IPS-11a (cell line): ENCODE data around the gene WDFY1.
"Not testable (repeated sequence)": the region's sequence is repeated elsewhere in the genome, so short reads cannot be mapped to it uniquely, and the experiment has no call there.

ENCODE experiments used
- H3K4me3 ChIP-seq: one replicate; pipeline ENCODE4 v1.5.1; 2013; ENCODE audit warnings: low read depth, low read length, control low read depth

Gene WDFY1

DNA sequence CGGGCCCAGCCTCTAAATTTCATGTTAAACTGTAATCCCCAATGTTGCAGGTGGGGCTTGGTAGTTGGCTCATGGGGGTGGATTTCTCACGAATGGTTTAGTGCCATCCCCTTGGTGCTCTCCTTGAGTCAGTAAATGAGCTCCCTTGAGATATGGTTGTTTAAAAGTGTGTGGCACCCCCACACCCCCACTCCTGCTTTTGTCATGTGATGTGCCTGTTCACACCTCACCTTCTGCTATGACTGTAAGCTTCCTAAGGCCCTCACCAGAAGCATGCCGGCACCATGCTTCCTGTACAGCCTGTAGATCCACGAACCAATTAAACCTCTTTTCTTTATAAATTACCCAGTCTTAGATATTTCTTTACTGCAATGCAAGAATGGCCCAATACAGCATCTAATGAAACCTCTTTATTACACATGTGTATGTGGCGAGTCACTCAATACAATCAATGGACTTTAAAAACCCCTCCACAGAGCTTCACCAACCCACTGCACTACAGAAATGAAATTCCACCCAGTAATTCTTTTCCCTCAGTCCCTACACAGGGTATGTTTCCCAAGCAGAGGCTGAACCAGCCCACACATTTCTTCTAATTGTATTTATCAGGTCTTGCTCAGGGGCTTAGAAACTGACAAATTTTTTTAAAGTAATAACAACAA lies 47.3 kb downstream of the WDFY1 start:
- no peak overlapping the region for H3K4me3 ChIP-seq

GRCh38 chr2:223896833-223897311 lies 48.3 kb downstream of the WDFY1 start:
- no peak overlapping the region for H3K4me3 ChIP-seq

DNA sequence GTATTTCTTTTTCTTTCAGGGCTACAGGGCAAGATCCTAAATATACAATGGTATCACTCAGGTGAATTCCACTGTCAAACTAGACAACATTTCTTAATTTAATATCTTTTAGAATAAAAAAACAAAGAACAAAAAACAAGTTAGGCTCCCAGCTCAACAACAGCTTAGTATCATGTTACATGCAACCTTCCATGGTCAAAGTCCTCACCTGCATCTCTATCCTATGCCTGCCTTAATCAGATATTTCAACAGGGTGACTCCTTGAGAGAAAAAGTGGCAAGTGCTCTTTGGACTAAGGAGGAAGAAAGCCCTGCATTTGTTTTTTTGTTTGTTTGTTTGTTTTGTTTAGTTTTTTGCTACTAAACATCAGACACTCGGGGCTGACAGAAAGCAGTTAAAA lies 50.2 kb downstream of the WDFY1 start:
- H3K4me3 ChIP-seq, result no peak overlapping the region

- H3K4me3 ChIP-seq, result no peak overlapping the region
Measured at GRCh38 chr2:223894009-223894408, 51.1 kb downstream of the WDFY1 start.

DNA sequence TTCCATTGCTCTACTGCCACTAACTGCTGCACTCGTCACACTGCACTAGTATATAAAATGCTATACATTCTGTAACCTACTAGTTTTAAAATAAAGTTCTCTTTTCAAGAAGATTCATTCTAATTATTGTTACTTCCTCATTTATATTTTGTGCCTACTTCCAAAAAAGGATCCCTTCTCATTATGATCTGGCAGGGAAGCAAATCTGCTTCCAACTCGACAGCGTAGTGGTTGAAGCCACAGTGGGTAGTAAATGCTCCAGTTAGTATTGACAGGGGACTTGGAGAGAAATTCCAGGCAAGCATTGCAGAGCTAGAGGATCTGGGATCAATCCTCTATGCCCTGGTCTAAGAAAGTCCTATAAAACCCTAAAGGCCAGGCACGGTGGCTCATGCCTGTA lies 54.4 kb downstream of the WDFY1 start:
- H3K4me3 ChIP-seq, result no peak overlapping the region

DNA sequence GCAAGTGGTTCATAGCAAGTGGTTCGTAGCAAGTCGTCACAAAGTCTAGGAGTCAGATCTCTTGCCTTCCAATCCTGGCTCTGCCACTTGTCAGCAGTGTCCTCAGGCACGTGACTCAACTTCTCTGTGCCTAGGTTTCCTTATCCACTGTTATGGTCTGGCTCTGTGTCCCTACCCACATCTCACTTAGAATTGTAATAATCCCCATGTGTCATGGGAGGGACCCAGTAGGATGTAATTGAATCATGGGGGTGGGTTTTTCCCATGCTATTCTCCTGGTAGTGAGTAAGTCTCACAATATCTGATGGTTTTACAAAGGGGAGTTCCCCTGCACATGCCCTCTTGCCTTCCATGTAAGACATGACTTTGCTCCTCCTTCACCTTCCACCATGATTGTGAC lies 55.9 kb downstream of the WDFY1 start:
- no peak overlapping the region for H3K4me3 ChIP-seq

- no peak overlapping the region for H3K4me3 ChIP-seq
Measured at GRCh38 chr2:223888251-223888650, 56.9 kb downstream of the WDFY1 start.

DNA sequence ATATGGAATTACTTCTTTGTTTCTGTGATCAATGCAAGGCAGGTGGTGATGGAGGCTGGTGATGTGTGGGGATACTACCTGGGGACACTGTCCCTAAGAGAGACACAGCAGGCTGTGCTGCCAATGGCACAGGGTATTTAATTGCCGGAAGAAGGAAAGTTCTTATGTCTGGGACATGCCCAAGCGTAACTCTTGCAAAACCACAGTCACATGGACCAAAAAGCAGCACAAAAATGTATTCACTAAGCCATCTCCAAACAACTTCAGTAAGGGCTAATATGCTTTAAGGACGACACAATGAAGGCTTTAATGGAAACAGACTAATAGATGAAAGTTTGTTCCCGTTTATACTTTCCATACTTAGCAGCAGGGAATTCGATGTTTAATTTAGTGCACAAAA lies 58.0 kb downstream of the WDFY1 start:
- H3K4me3 ChIP-seq, result no peak overlapping the region

DNA sequence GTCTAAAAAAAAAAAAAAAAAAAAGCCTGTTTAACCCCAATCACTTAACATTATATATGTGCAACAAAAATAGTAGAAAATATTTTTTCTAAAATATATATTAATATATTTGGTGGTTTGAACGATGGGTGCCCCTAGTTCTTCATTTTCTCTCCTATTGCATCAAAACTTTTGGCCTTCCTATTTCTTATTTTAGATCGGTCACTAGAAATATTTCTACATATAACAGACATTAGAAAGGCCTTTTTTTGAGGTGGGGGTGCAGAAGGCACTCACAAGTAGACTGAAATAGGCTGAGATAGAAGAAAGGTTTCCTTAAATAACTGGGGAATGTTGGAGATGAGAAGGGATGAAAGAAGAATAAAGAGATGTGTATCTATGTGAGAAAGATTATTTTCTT lies 58.4 kb downstream of the WDFY1 start:
- no peak overlapping the region for H3K4me3 ChIP-seq

DNA sequence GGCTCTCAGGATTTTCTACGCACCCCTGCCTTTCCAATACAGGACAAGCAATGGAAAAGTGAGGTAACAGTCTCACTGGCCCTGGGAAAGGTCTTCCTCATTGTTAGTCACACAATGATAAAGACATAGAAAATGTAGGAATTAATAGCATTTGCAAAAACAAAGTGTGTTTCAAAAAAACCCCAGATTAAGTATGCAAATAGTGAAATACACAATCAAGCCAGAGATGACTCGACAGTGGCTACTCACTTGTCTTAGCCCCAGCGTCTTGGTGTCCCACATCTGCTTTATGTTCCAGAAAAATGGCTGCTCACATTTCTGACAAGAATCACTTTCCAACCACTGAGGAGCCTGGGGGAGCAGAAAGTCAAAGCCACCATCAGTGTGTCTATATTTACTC lies 60.7 kb downstream of the WDFY1 start:
- no peak overlapping the region for H3K4me3 ChIP-seq

DNA sequence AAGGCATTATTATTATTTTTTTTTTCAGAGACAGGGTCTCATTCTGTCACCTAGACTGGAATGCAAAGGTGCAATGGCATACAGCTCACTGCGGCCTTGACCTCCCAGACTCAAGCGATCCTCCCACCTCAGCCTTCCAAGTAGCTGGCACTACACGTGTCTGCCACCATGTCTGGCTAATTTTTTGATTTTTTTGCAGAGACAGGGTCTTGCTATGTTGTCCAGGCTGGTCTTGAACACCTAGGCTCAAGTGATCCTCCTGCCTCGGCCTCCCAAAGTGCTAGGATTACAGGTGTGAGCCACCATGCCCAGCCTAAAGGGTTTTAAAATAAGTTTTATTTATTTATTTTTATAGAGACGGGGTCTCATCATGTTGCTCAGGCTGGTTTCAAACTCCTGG lies 62.4 kb downstream of the WDFY1 start:
- H3K4me3 ChIP-seq, result no peak overlapping the region

DNA sequence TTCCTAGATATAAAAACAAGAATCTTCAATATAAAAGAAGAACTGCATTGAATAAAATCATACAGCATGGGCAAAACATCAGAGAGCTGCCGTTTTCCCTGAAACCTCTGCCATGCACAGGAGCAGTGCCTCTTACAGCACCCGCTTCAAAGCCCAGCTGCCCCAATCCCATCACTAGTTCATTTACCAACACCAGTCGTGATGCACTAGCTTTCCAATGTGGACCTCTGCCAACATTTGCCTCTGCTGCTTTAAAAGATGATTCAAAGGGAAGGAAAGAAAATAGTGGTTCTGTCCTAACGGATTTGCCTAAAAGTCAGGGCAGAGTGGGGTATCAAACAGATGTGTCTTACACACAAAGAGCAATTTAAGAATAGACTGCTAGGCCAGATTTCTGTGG lies 64.3 kb downstream of the WDFY1 start:
- H3K4me3 ChIP-seq, result no peak overlapping the region

GRCh38 chr2:223877721-223878410 lies 67.3 kb downstream of the WDFY1 start:
- H3K4me3 ChIP-seq, result no peak overlapping the region

- H3K4me3 ChIP-seq, result no peak overlapping the region
Measured at GRCh38 chr2:223873672-223874071, 71.5 kb downstream of the WDFY1 start.

- H3K4me3 ChIP-seq, result not testable (repeated sequence)
Measured at GRCh38 chr2:223872772-223873171, 72.4 kb downstream of the WDFY1 start.

- not testable (repeated sequence) for H3K4me3 ChIP-seq
Measured at GRCh38 chr2:223871661-223872060, 73.5 kb downstream of the WDFY1 start.

- no peak overlapping the region for H3K4me3 ChIP-seq
Measured at GRCh38 chr2:223870840-223871611, 74.1 kb downstream of the WDFY1 start.

- H3K4me3 ChIP-seq, result no peak overlapping the region
Measured at GRCh38 chr2:223868005-223868404, 77.1 kb downstream of the WDFY1 start.

DNA sequence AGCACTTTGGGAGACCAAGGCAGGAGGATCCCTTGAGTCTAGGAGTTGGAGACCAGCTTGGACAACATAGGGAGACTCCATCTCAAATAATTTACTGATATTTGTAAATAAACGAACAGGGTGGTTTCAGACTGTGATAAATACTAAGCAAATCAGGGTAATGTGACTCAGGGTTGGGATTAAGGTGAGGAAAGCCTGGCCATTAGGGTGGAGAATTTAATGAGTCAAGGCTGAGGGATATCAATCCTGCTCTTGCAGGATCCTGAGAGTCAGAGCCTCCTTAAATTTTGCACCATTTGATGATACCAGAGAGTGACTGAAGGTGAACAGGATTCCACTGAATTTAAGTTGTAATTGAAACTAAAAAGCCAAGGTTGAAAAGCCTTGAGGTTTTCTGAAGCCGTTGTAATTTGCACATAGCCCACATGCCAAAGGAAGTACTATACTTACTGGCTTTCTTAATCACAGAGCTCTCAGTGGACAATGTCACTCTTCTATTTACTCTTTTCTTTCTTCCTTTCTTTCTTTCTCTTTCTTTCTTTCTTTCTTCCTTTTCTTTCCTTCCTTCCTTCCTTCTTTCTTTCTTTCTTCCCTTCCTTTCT lies 79.1 kb downstream of the WDFY1 start:
- no peak overlapping the region for H3K4me3 ChIP-seq

DNA sequence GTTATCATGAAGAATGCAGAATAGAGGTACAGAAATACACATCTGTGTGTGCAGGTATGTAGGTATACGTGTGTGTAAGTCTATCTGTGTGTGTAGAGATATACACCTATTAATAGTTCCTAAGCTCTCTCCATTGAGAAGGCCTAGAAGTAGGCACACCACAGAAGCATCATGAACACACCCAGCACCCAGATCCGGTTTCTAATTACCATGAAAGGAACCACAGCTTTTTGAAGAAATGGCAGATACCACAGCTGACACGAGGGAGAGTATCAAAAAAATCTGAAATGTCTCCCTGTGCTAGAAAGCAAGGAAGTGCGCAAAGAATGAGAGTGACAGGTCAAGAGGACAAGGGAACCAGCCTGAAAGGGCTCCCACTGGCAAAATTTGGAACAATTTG lies 80.0 kb downstream of the WDFY1 start:
- H3K4me3 ChIP-seq, result no peak overlapping the region

DNA sequence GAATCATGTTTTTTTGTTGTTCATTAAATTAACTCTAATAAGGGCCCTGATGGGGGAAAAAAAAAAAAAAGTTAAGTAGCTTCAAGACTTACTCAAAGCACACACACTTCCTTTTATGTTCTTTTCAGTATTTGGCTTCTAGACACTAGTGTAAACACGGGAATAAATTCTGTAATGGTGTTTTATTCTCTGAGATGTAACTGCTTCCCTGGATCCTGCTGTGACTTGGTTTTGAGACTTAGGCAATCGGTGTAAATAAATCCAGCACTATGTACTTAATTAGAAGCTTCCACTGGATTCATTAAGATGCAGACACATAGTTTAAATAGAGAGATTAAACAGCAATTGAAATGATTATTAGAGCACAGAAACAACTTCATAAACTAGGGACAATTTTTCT lies 81.6 kb downstream of the WDFY1 start:
- no peak overlapping the region for H3K4me3 ChIP-seq
